BJ (cell line): Measurements from ENCODE around the gene KRT81. TPM values are rescaled to one million over a fixed set of nuclear protein-coding genes. Genes with fewer than 3 reads are reported as not detected.
A peak's percentile ranks its signal among the peaks of the same experiment; 100 is the strongest.

Source experiments
- CTCF ChIA-PET: fragments of 350-600 bp; formaldehyde crosslinking; extraction: SDS; loops from one replicate; lab custom pipeline; 2021; ENCODE audit warnings: antibody characterized with exemption, inconsistent platforms; lab: Yijun Ruan, JAX
- POLR2A ChIA-PET: fragments of 300-600 bp; sonication (Branson Sonifier 250); formaldehyde crosslinking; extraction: SDS; loops from one replicate; lab custom pipeline; 2021; ENCODE audit warnings: antibody characterized with exemption; lab: Charles Lee
- DNase-seq: peaks from one replicate; pipeline ENCODE4 v3.0.0-alpha.2; 2011; ENCODE audit warnings: low read depth
- H3K27me3 ChIP-seq: 2 replicates; pipeline ENCODE4 v1.6.0; 2011; ENCODE audit warnings: low read length; ENCODE audit not compliant: control insufficient read depth, insufficient read depth
- H3K36me3 ChIP-seq: 2 replicates; pipeline ENCODE4 v1.5.1; 2011; ENCODE audit warnings: low read length; ENCODE audit not compliant: control insufficient read depth, insufficient read depth
- H3K4me3 ChIP-seq: 2 replicates; pipeline ENCODE4 v1.5.1; 2011; ENCODE audit warnings: low read depth, mild to moderate bottlenecking, control low read depth, low read length
- polyA plus RNA-seq: library from polyadenylated mRNA; depleted of rRNA; stranded (reverse); fragments of >200 nt; gene quantifications from 2 replicates; pipeline ENCODE4 v1.2.3, GENCODE V29; 2011
- TF ChIP-seq, protein P1 (sequence below): IDR thresholded peaks from 2 replicates; pipeline ENCODE4 v1.5.1; 2011; ENCODE audit warnings: low read depth, mild to moderate bottlenecking, control low read depth, inconsistent platforms, low read length, moderate library complexity; ENCODE audit not compliant: insufficient read depth

The KRT81 gene
- polyA plus RNA-seq, 1 experiment: 24.7 TPM

DNA sequence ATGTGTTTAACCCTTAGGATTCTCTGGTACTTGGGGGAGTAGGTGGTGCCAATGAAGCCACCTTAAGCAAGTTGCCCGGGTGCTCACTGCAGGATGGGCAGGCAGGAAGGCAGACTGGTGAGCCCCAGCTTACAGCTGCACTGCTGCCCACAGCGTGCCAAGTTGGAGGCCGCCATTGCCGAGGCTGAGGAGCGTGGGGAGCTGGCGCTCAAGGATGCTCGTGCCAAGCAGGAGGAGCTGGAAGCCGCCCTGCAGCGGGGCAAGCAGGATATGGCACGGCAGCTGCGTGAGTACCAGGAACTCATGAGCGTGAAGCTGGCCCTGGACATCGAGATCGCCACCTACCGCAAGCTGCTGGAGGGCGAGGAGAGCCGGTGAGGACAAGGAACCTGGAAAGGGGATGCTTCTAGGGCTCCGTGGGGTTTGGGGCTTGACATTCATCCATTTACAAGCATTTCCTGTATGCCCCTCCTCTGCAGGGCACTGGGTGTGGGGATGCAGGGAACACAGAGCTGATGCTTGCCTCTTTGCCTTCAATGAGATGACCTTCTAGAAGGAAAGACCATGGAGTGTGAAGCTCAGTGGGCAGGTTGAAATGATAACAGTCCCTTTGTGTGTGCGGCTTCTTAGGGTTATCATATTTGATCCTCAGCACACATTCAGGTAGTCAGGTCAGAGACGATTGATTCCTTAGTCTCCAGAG is 45.9 kb downstream of the KRT81 start:
- TF ChIP-seq, protein P1, sequence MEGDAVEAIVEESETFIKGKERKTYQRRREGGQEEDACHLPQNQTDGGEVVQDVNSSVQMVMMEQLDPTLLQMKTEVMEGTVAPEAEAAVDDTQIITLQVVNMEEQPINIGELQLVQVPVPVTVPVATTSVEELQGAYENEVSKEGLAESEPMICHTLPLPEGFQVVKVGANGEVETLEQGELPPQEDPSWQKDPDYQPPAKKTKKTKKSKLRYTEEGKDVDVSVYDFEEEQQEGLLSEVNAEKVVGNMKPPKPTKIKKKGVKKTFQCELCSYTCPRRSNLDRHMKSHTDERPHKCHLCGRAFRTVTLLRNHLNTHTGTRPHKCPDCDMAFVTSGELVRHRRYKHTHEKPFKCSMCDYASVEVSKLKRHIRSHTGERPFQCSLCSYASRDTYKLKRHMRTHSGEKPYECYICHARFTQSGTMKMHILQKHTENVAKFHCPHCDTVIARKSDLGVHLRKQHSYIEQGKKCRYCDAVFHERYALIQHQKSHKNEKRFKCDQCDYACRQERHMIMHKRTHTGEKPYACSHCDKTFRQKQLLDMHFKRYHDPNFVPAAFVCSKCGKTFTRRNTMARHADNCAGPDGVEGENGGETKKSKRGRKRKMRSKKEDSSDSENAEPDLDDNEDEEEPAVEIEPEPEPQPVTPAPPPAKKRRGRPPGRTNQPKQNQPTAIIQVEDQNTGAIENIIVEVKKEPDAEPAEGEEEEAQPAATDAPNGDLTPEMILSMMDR: no peak
- Histone ChIP-seq H3K27me3 (no peaks in the 10 kb centered on the region), H3K4me3 (no peak overlapping the region), H3K36me3 (no peaks in the 10 kb centered on the region; the same call in 1 of the 2 replicates)
- no peak for DNase-seq
- CTCF ChIA-PET: interaction anchor here (0.8 to 3.3 kb wide), 8 partner anchors 14 to 736 kb away, joined by 3 to 19 read pairs (median 8); no protein-coding TSS in a partner anchor
- POLR2A ChIA-PET: no interaction called here

DNA sequence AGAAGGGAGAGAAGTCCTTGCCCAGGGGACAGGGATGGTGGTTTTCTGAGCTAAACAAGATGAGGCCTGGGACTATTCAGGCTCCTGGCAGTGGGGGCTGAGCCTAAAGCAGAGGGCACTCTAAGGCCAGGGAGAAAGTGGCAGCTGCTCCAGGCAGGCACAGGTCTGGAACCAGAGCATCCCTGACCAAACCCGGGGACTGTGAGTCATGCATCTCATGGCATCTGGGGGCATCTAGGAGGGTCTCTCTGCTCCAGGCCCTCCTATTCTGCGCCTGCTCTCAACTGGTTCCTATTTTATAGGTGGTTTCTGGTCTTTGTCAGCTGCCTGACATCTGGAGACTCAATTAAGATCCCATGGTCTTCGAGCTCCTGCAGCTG is 46.7 kb downstream of the KRT81 start:
- ChIA-PET CTCF (interaction anchor here (0.8 to 3.3 kb wide), 12 partner anchors 12 to 737 kb away, joined by 3 to 19 read pairs (median 6); partner anchors contain the start of gene KRT7), POLR2A (no interaction called here)
- DNase-seq: no peak
- Histone ChIP-seq H3K27me3 (no peaks in the 10 kb centered on the region), H3K36me3 (no peaks in the 10 kb centered on the region; the same call in 1 of the 2 replicates), H3K4me3 (no peak overlapping the region)
- TF ChIP-seq, protein P1: no peak

DNA sequence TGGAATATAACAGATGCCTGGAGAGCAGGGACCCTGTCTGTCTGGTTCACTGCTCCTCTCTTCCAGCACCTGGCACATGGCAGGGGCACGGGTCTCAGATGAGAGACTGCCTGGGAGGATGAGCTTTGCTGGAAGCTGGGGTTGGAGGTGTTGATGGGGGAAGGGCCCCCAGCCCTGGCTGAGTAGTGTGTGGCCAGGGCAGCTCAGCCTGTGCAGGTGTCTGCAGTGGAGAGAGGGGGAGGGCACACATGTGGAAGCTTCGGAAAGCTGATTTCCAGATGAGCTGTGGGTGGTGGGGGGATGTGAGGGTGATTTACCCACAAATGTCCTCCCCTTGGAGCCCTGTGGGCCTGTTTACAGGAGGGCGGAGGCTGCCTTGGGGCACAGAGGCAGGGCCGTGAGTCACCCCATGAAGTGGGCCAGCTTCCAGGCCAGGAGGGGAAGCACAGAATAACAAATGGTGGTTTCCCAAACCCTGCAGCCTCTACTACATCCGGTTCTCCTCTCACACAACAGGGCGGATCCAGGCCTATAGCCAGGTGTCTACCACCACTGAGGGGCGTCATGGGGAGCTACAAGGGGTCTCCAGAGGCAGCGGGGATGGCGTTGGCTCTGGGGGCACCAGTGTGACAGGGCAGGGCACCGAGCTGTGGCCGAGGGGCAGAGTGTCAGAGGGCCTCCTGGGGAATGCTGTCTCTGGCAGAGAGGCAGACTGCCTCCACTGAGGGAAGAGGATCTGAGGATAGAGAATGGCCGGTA is 47.3 kb downstream of the KRT81 start:
- DNase-seq: peak; percentile 90
- H3K36me3 ChIP-seq: no peaks in the 10 kb centered on the region; the same call in 1 of the 2 replicates
- TF ChIP-seq, protein P1: no peak
- CTCF ChIA-PET: interaction anchor here (0.8 to 3.3 kb wide), 13 partner anchors 11 to 737 kb away, joined by 3 to 19 read pairs (median 6); partner anchors contain the start of gene KRT7
- H3K4me3 ChIP-seq: no peak overlapping the region
- POLR2A ChIA-PET: interaction anchor here (0.6 kb wide), 2 partner anchors 36 to 52 kb away, joined by 3 read pairs; no protein-coding TSS in a partner anchor
- no peaks in the 10 kb centered on the region for H3K27me3 ChIP-seq

DNA sequence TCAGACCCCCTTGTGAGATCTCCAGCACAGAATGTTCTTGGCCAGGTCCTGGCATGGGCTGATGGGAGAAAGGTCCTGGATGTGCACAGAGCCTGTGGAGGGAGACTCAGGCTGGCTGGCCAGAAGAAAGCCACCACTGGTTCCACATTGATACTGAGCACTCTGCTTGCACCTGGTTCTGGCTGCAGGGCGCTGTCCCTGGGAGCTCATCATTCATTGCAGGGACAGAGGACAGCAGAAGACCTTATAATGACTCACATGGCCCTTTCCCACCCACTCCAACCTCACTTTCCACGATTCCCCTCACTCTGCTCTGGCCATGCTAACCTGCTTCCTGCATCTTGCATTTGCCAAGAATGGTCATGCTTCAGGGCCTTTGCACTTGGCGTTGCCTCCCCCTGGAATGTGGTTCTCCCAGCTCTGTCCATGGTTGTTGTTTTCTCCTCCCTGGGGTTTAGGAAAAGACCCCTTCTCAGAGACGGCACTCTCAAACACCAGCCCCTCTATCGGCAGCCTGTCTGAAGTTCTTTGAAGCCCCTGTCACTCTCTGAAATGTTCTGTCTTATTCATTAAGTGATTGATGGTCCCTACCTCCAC is 48.0 kb downstream of the KRT81 start:
- DNase-seq: no peak
- Histone ChIP-seq H3K27me3 (no peaks in the 10 kb centered on the region), H3K36me3 (no peaks in the 10 kb centered on the region), H3K4me3 (no peak overlapping the region)
- CTCF ChIA-PET: interaction anchor here (1.6 to 3.3 kb wide), 8 partner anchors 11 to 84 kb away, joined by 5 to 19 read pairs (median 9); partner anchors contain the start of gene KRT7
- TF ChIP-seq, protein P1: no peak
- POLR2A ChIA-PET: interaction anchor here (0.6 kb wide), 1 partner anchor 36 kb away, joined by 3 read pairs; no protein-coding TSS in a partner anchor
